GM12878 (cell line): ENCODE data around the gene EPHA1. TPM values are rescaled to one million over a fixed set of nuclear protein-coding genes. Genes with fewer than 3 reads are reported as not detected.

Experiments used
- ATAC-seq: fragments of 200-7000 bp; cut with Tn5 transposase; 3 replicates; pipeline ENCODE4 v1.9.1; 2020; ENCODE audit warnings: mild to moderate bottlenecking, moderate library complexity
- BruUV-seq: library from RNA; stranded (reverse); fragments of 400-500 nt; replicated peaks from 2 replicates; lab custom pipeline; 2021; lab: Mats Ljungman, UMichigan
- CTCF ChIA-PET: fragments of 300-600 bp; sonication (Branson Sonifier 250); formaldehyde crosslinking; extraction: SDS; loops from one replicate; lab custom pipeline; 2021; ENCODE audit warnings: inconsistent platforms; lab: Yijun Ruan, JAX
- POLR2A ChIA-PET: fragments of 350-600 bp; formaldehyde crosslinking; extraction: SDS; loops from one replicate; lab custom pipeline; 2021; ENCODE audit warnings: inconsistent platforms; lab: Charles Lee
- RAD21 ChIA-PET: fragments of 300-600 bp; sonication (Branson Sonifier 250); formaldehyde crosslinking; loops from one replicate; lab custom pipeline; 2023; ENCODE audit warnings: antibody characterized with exemption; ENCODE audit not compliant: unreplicated experiment; lab: Charles Lee
- SMC1A ChIA-PET: fragments of 300-600 bp; sonication (Branson Sonifier 250); formaldehyde crosslinking; loops from one replicate; lab custom pipeline; 2023; ENCODE audit not compliant: unreplicated experiment, uncharacterized antibody; lab: Charles Lee
- DNase-seq: peaks from one replicate; pipeline ENCODE4 v3.0.0-alpha.2; 2011; ENCODE audit warnings: low read depth, low spot score
- FAIRE-seq: peaks from 3 replicates; lab custom pipeline; 2011; peaks lifted over from hg19 to GRCh38; lab: Jason Lieb, UNC
- H2AFZ ChIP-seq: 2 replicates; pipeline ENCODE4 v1.6.0; 2011; ENCODE audit warnings: low read depth, low read length, control low read depth; ENCODE audit not compliant: control insufficient read depth
- H3K27ac ChIP-seq: 2 replicates; pipeline ENCODE4 v1.5.1; 2011; ENCODE audit warnings: control low read depth; ENCODE audit not compliant: control insufficient read depth, insufficient read depth
- H3K27me3 ChIP-seq, 2 experiments: replicated peaks in 1 of 2; 2 replicates each; pipeline versions ENCODE4 v1.6.0 to v1.6.1; 2011; ENCODE audit warnings: low read length in 1 of 2; ENCODE audit not compliant: control insufficient read depth in 2 of 2, insufficient read depth in 2 of 2
- H3K36me3 ChIP-seq, 2 experiments: 2 replicates each; pipeline ENCODE4 v1.5.1; 2011; ENCODE audit warnings: low read length in 1 of 2; ENCODE audit not compliant: control insufficient read depth in 2 of 2, insufficient read depth in 2 of 2
- H3K4me1 ChIP-seq: 2 replicates; pipeline ENCODE4 v1.6.1; 2011; ENCODE audit warnings: mild to moderate bottlenecking, low read length, moderate library complexity, mixed read lengths; ENCODE audit not compliant: control insufficient read depth, insufficient read depth
- H3K4me2 ChIP-seq: 2 replicates; pipeline ENCODE4 v1.6.0; 2011; ENCODE audit warnings: control low read depth; ENCODE audit not compliant: control insufficient read depth, insufficient read depth
- H3K4me3 ChIP-seq: fragments of 200-600 bp; sonication (generic); 2 replicates; pipeline ENCODE4 v1.5.1; 2016
- H3K79me2 ChIP-seq: 2 replicates; pipeline ENCODE4 v1.6.0; 2011; ENCODE audit warnings: low read length; ENCODE audit not compliant: control insufficient read depth, insufficient read depth
- H3K9ac ChIP-seq: 2 replicates; pipeline ENCODE4 v1.8.0; 2011; ENCODE audit warnings: low read length, control low read depth, mixed read lengths; ENCODE audit not compliant: control insufficient read depth, insufficient read depth
- H3K9me3 ChIP-seq: replicated peaks from 3 replicates; pipeline ENCODE4 v1.5.1; 2011; ENCODE audit warnings: mild to moderate bottlenecking, low read length; ENCODE audit not compliant: control insufficient read depth, insufficient read depth
- H4K20me1 ChIP-seq: 2 replicates; pipeline ENCODE4 v1.6.0; 2011; ENCODE audit not compliant: control insufficient read depth, insufficient read depth
- BCL11A ChIP-seq: IDR thresholded peaks from 2 replicates; pipeline ENCODE4 v1.6.1; 2011; ENCODE audit warnings: low read depth, low read length
- CEBPB ChIP-seq, 2 experiments: fragments of 150-350 bp in 1 of 2; IDR thresholded peaks; 2 replicates each; pipeline ENCODE4 v1.6.1; 2012 to 2014; ENCODE audit warnings: low read depth in 2 of 2, low read length in 2 of 2, borderline replicate concordance in 1 of 2, inconsistent platforms in 1 of 2
- CHD1 ChIP-seq: IDR thresholded peaks from 2 replicates; pipeline ENCODE4 v1.6.1; 2012; ENCODE audit warnings: low read depth, low read length, improper control_type of control experiment
- CREM ChIP-seq: IDR thresholded peaks from 2 replicates; pipeline ENCODE4 v1.6.1; 2014; ENCODE audit warnings: antibody characterized with exemption, low read depth
- EZH2 ChIP-seq: IDR thresholded peaks from 2 replicates; pipeline ENCODE4 v1.6.1; 2012; ENCODE audit warnings: low read depth, mild to moderate bottlenecking, control low read depth, inconsistent platforms, low read length, borderline replicate concordance; ENCODE audit not compliant: control insufficient read depth
- IRF4 ChIP-seq: IDR thresholded peaks from 2 replicates; pipeline ENCODE4 v1.6.1; 2011; ENCODE audit warnings: low read depth, low read length
- KAT2A ChIP-seq: conservative IDR thresholded peaks from 2 replicates; pipeline ENCODE4 v1.6.1; 2011; ENCODE audit warnings: low read depth, low read length; ENCODE audit not compliant: control insufficient read depth
- KLF5 ChIP-seq: fragments of 450-650 bp; IDR thresholded peaks from 2 replicates; pipeline ENCODE4 v1.6.1; 2014; ENCODE audit warnings: mild to moderate bottlenecking; ENCODE audit not compliant: partially characterized antibody
- MAX ChIP-seq: IDR thresholded peaks from 2 replicates; pipeline ENCODE4 v1.6.1; 2012; ENCODE audit warnings: low read depth, low read length, improper control_type of control experiment
- MTA3 ChIP-seq: IDR thresholded peaks from 2 replicates; pipeline ENCODE4 v1.6.1; 2012; ENCODE audit warnings: low read length, inconsistent platforms, borderline replicate concordance
- MYB ChIP-seq: fragments of 150-350 bp; IDR thresholded peaks from 2 replicates; pipeline ENCODE4 v1.6.1; 2014; ENCODE audit warnings: mild to moderate bottlenecking, low read depth, low read length, borderline replicate concordance
- PML ChIP-seq: IDR thresholded peaks from 2 replicates; pipeline ENCODE4 v1.6.1; 2012; ENCODE audit warnings: low read length, inconsistent platforms
- POLR2AphosphoS5 ChIP-seq: IDR thresholded peaks from 2 replicates; pipeline ENCODE4 v1.6.1; 2011; ENCODE audit warnings: mild to moderate bottlenecking, low read length, inconsistent platforms
- RELA ChIP-seq: fragments of 450-650 bp; IDR thresholded peaks from 2 replicates; pipeline ENCODE4 v1.8.0; 2014; ENCODE audit warnings: borderline replicate concordance; ENCODE audit not compliant: partially characterized antibody
- TAF1 ChIP-seq: IDR thresholded peaks from 2 replicates; pipeline ENCODE4 v1.6.1; 2011; ENCODE audit warnings: mild to moderate bottlenecking, low read depth, low read length, borderline replicate concordance
- ZNF24 ChIP-seq: fragments of 450-650 bp; IDR thresholded peaks from 2 replicates; pipeline ENCODE4 v1.6.1; 2017; ENCODE audit warnings: antibody characterized with exemption, mild to moderate bottlenecking
- ZNF274 ChIP-seq: IDR thresholded peaks from one replicate; pipeline ENCODE4 v1.8.0; 2011; ENCODE audit not compliant: insufficient read length, insufficient read depth
- WGBS: methylation state at CpG from one replicate; pipeline ENCODE4 v1.1.6; 2016; ENCODE audit warnings: low lambda C conversion rate; ENCODE audit not compliant: insufficient replicate concordance, insufficient coverage; ENCODE audit errors: missing lambda C conversion rate; 5-methylcytosine and 5-hydroxymethylcytosine counted together
- in situ Hi-C: fragments of 300-500 bp; cut with MboI; formaldehyde crosslinking; loops from 9 replicates; pipeline ENCODE4 v1.14.3; 2018; ENCODE audit warnings: mixed read lengths
- intact Hi-C: fragments of 100-400 bp; cut with micrococcal nuclease; formaldehyde crosslinking; loops from one replicate; pipeline ENCODE4 v1.14.2; 2022; ENCODE audit not compliant: unreplicated experiment
- polyA plus RNA-seq, 11 experiments: library from polyadenylated mRNA; depleted of rRNA in 4 of 11; unstranded in 6 of 11; stranded (reverse) in 5 of 11; fragments of >200 nt; fragmentation: Nextera tagmentation in 4 of 11; fragmentation: Illumina TruSeq in 1 of 11; extraction: Ambion mirVana in 4 of 11; extraction: Trizol in 1 of 11; gene quantifications; 1 replicate in 1 of 11; 2 replicates in 10 of 11; pipeline versions ENCODE4 v1.2.1 to v1.2.3, GENCODE V29; 2011 to 2016; ENCODE audit warnings: inconsistent platforms in 2 of 11, missing spikeins in 2 of 11, low read depth in 1 of 11
- total RNA-seq, 4 experiments: library from RNA; depleted of rRNA in 3 of 4; stranded (reverse); fragments of >200 nt in 3 of 4; fragmentation: Illumina TruSeq in 1 of 4; extraction: Trizol in 1 of 4; gene quantifications; 2 replicates each; pipeline versions ENCODE4 v1.2.1 to v1.2.3, GENCODE V29; 2013 to 2021
- TF ChIP-seq, protein P1 (sequence below): fragments of 450-650 bp; conservative IDR thresholded peaks from 2 replicates; pipeline ENCODE4 v1.6.1; 2017; ENCODE audit warnings: mild to moderate bottlenecking, moderate library complexity
- TF ChIP-seq, protein P2 (sequence below): fragments of 450-650 bp; IDR thresholded peaks from 2 replicates; pipeline ENCODE4 v1.6.1; 2016; ENCODE audit warnings: mild to moderate bottlenecking, moderate library complexity, borderline replicate concordance

EPHA1 gene
- total and polyA plus RNA-seq, 10 of the 15 experiments (the other 5 are each of a cell fraction or from before 2014, with no cell fraction given): 0.11 to 0.35 (median 0.24) TPM; not detected in 6

DNA sequence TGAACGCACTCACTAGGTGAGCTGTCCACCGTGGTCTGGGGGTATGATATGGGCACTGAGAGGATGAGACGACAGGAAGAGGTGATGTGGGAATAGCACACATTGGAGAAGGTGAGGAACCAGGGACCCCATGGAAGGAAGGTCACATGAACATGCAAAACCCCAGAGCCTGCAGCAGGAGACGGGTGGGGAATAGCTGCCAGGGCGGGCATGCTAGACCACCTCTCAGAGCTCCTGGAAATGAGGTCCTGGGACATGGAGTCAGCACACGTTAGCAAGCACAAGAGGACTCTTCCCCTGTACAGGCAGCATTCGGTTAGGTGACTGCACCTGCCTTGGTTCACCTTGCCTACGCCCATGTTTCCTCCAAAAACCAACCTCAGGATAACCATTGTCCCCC, 54.3 kb downstream of the EPHA1 start:
- Histone ChIP-seq H3K79me2 (no peaks in the 10 kb centered on the region), H3K36me3 (no peaks in the 10 kb centered on the region), H3K9me3 (no peaks in the 10 kb centered on the region), H3K4me1 (no peaks in the 10 kb centered on the region), H3K27me3 (peaks cover 2 to 3% of the 10 kb centered on the region in 2 experiments; a peak in 3 of 4 replicates), H3K4me3 (no peak overlapping the region), H4K20me1 (no peaks in the 10 kb centered on the region), H3K27ac (no peak overlapping the region), H2AFZ (no peak overlapping the region), H3K9ac (no peak overlapping the region), H3K4me2 (no peak overlapping the region)
- 24% methylated on average over 7 of the region's 8 CpGs for WGBS
- SMC1A ChIA-PET: no interaction called here
- CTCF ChIA-PET: no interaction called here
- DNase-seq: no peak
- BruUV-seq: no TSS peak
- FAIRE-seq: no peak
- RAD21 ChIA-PET: no interaction called here
- TF ChIP-seq BCL11A: no peak
- no peak for TF ChIP-seq CREM
- TF ChIP-seq KLF5: no peak
- TF ChIP-seq KAT2A: no peak
- no peak for TF ChIP-seq CEBPB (IDR thresholded peaks at IDR 0.05; ENCODE audit: borderline replicate concordance in 1 of 2, low read depth in 2 of 2, low read length in 2 of 2)
- no peak for TF ChIP-seq CHD1
- no peak for TF ChIP-seq MYB
- no peak for TF ChIP-seq EZH2
- no peak for TF ChIP-seq TAF1
- TF ChIP-seq RELA: no peak
- TF ChIP-seq, protein P1, sequence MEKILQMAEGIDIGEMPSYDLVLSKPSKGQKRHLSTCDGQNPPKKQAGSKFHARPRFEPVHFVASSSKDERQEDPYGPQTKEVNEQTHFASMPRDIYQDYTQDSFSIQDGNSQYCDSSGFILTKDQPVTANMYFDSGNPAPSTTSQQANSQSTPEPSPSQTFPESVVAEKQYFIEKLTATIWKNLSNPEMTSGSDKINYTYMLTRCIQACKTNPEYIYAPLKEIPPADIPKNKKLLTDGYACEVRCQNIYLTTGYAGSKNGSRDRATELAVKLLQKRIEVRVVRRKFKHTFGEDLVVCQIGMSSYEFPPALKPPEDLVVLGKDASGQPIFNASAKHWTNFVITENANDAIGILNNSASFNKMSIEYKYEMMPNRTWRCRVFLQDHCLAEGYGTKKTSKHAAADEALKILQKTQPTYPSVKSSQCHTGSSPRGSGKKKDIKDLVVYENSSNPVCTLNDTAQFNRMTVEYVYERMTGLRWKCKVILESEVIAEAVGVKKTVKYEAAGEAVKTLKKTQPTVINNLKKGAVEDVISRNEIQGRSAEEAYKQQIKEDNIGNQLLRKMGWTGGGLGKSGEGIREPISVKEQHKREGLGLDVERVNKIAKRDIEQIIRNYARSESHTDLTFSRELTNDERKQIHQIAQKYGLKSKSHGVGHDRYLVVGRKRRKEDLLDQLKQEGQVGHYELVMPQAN: no peak
- TF ChIP-seq MAX: no peak
- TF ChIP-seq IRF4: no peak
- TF ChIP-seq, protein P2, sequence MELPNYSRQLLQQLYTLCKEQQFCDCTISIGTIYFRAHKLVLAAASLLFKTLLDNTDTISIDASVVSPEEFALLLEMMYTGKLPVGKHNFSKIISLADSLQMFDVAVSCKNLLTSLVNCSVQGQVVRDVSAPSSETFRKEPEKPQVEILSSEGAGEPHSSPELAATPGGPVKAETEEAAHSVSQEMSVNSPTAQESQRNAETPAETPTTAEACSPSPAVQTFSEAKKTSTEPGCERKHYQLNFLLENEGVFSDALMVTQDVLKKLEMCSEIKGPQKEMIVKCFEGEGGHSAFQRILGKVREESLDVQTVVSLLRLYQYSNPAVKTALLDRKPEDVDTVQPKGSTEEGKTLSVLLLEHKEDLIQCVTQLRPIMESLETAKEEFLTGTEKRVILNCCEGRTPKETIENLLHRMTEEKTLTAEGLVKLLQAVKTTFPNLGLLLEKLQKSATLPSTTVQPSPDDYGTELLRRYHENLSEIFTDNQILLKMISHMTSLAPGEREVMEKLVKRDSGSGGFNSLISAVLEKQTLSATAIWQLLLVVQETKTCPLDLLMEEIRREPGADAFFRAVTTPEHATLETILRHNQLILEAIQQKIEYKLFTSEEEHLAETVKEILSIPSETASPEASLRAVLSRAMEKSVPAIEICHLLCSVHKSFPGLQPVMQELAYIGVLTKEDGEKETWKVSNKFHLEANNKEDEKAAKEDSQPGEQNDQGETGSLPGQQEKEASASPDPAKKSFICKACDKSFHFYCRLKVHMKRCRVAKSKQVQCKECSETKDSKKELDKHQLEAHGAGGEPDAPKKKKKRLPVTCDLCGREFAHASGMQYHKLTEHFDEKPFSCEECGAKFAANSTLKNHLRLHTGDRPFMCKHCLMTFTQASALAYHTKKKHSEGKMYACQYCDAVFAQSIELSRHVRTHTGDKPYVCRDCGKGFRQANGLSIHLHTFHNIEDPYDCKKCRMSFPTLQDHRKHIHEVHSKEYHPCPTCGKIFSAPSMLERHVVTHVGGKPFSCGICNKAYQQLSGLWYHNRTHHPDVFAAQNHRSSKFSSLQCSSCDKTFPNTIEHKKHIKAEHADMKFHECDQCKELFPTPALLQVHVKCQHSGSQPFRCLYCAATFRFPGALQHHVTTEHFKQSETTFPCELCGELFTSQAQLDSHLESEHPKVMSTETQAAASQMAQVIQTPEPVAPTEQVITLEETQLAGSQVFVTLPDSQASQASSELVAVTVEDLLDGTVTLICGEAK: no peak
- TF ChIP-seq ZNF24: no peak
- TF ChIP-seq POLR2AphosphoS5: no peak
- TF ChIP-seq ZNF274: no peak
- TF ChIP-seq MTA3: no peak
- no peak for TF ChIP-seq PML
- ATAC-seq: no peak
- intact Hi-C loops: no loop called here
- in situ Hi-C loops: no loop called here
- POLR2A ChIA-PET: no interaction called here
